HL-60 (cell line): ENCODE measurements around the gene CD207.

ENCODE experiments used
- DNase-seq, 2 experiments: peaks; one replicate each; pipeline ENCODE4 v3.0.0-alpha.2; 2010 to 2020; ENCODE audit warnings: low read depth in 1 of 2, low spot score in 1 of 2
- H3K27ac ChIP-seq: fragments of 250-450 bp; sonication (Bioruptor Pico); replicated peaks from 2 replicates; pipeline ENCODE4 v1.5.1; 2020; ENCODE audit warnings: mild to moderate bottlenecking, moderate library complexity
- H3K27me3 ChIP-seq: fragments of 250-450 bp; sonication (Bioruptor Pico); 2 replicates; pipeline ENCODE4 v1.5.1; 2021; ENCODE audit warnings: mild to moderate bottlenecking, moderate library complexity; ENCODE audit not compliant: insufficient read depth, poor library complexity, severe bottlenecking
- H3K4me3 ChIP-seq: replicated peaks from 2 replicates; pipeline ENCODE4 v1.5.1; 2011; ENCODE audit warnings: mild to moderate bottlenecking, control low read depth, low read length; ENCODE audit not compliant: insufficient read depth
- GABPA ChIP-seq: IDR thresholded peaks from 2 replicates; pipeline ENCODE4 v1.6.1; 2012; ENCODE audit warnings: low read depth
- POLR2AphosphoS5 ChIP-seq: IDR thresholded peaks from 2 replicates; pipeline ENCODE4 v1.6.1; 2012; ENCODE audit warnings: low read depth
- SPI1 ChIP-seq: IDR thresholded peaks from 2 replicates; pipeline ENCODE4 v1.6.1; 2012; ENCODE audit warnings: low read depth, mild to moderate bottlenecking, borderline replicate concordance
- TF ChIP-seq, protein P1 (sequence below): IDR thresholded peaks from one replicate; pipeline ENCODE4 v1.5.1; 2011; ENCODE audit warnings: low read length, control low read depth, inconsistent platforms; ENCODE audit not compliant: insufficient read depth
- TF ChIP-seq, protein P2 (sequence below): IDR thresholded peaks from 2 replicates; pipeline ENCODE4 v1.6.1; 2012; ENCODE audit warnings: low read depth; ENCODE audit not compliant: insufficient replicate concordance

CD207 gene

DNA sequence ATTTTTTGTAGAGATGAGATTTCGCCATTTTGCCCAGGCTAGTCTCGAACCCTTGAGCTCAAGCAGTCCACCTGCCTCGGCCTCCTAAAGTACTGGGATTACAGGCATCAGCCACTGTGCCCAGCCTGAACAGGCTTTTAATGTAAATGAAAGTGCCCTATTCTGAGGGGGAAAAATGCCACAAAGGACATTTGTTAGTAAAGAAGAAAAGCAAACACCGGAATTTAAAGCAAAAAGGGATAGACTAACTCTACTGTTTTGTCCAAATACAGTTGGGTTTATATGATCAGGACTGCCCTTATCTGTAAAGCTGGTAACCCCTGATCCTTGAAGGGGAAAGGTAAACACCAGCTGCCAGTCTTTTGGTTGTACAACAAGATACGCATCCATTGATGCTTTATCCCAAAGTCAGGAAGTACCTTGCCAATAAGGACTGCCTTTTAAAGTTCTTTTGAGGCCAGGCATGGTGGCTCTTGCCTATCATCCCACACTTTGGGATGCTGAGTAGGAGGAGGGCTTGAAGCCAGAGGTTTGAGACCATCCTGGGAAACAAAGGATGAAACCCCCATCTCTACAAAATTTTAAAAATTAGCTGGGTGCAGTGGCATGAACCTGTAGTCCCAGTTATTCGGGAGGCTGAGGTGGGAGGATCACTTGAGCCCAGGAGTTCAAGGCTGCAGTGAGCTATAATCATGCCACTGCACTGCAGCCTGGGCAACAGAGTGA lies 28.4 kb downstream of the CD207 start:
- no peaks in the 10 kb centered on the region for H3K27me3 ChIP-seq
- TF ChIP-seq SPI1: no peak
- TF ChIP-seq, protein P1, sequence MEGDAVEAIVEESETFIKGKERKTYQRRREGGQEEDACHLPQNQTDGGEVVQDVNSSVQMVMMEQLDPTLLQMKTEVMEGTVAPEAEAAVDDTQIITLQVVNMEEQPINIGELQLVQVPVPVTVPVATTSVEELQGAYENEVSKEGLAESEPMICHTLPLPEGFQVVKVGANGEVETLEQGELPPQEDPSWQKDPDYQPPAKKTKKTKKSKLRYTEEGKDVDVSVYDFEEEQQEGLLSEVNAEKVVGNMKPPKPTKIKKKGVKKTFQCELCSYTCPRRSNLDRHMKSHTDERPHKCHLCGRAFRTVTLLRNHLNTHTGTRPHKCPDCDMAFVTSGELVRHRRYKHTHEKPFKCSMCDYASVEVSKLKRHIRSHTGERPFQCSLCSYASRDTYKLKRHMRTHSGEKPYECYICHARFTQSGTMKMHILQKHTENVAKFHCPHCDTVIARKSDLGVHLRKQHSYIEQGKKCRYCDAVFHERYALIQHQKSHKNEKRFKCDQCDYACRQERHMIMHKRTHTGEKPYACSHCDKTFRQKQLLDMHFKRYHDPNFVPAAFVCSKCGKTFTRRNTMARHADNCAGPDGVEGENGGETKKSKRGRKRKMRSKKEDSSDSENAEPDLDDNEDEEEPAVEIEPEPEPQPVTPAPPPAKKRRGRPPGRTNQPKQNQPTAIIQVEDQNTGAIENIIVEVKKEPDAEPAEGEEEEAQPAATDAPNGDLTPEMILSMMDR: no peak
- TF ChIP-seq, protein P2, sequence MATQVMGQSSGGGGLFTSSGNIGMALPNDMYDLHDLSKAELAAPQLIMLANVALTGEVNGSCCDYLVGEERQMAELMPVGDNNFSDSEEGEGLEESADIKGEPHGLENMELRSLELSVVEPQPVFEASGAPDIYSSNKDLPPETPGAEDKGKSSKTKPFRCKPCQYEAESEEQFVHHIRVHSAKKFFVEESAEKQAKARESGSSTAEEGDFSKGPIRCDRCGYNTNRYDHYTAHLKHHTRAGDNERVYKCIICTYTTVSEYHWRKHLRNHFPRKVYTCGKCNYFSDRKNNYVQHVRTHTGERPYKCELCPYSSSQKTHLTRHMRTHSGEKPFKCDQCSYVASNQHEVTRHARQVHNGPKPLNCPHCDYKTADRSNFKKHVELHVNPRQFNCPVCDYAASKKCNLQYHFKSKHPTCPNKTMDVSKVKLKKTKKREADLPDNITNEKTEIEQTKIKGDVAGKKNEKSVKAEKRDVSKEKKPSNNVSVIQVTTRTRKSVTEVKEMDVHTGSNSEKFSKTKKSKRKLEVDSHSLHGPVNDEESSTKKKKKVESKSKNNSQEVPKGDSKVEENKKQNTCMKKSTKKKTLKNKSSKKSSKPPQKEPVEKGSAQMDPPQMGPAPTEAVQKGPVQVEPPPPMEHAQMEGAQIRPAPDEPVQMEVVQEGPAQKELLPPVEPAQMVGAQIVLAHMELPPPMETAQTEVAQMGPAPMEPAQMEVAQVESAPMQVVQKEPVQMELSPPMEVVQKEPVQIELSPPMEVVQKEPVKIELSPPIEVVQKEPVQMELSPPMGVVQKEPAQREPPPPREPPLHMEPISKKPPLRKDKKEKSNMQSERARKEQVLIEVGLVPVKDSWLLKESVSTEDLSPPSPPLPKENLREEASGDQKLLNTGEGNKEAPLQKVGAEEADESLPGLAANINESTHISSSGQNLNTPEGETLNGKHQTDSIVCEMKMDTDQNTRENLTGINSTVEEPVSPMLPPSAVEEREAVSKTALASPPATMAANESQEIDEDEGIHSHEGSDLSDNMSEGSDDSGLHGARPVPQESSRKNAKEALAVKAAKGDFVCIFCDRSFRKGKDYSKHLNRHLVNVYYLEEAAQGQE: no peak
- TF ChIP-seq POLR2AphosphoS5: no peak
- TF ChIP-seq GABPA: no peak
- DNase-seq: no peak

DNA sequence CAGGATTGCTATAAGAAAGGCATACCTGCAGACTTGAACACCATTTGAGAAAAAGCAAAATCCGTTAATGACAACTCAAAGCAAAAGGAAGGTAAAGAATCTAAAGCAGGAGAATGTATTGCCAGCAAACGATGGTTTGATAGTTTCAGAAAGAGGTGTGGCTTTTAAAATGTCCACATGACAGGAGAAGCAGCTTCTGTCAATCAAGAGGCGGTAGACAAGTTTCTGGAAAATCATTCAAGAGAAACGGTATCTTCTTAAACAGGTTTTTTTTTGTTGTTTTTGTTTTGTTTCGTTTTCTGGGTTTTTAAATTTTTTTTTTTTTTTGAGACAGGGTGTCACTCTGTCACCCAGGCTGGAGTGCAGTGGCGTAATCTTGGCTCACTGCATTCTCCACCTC lies 29.0 kb downstream of the CD207 start:
- no peak for TF ChIP-seq POLR2AphosphoS5
- no peak for TF ChIP-seq SPI1
- TF ChIP-seq GABPA: no peak
- TF ChIP-seq, protein P2: no peak
- TF ChIP-seq, protein P1: no peak
- H3K27ac ChIP-seq: no peak overlapping the region
- no peaks in the 10 kb centered on the region for H3K27me3 ChIP-seq
- DNase-seq: no peak
- H3K4me3 ChIP-seq: no peak overlapping the region

More for the DNA sequence above, 28.4 kb downstream of the CD207 start:
- Histone ChIP-seq H3K27ac (no peak overlapping the region), H3K4me3 (no peak overlapping the region)

DNA sequence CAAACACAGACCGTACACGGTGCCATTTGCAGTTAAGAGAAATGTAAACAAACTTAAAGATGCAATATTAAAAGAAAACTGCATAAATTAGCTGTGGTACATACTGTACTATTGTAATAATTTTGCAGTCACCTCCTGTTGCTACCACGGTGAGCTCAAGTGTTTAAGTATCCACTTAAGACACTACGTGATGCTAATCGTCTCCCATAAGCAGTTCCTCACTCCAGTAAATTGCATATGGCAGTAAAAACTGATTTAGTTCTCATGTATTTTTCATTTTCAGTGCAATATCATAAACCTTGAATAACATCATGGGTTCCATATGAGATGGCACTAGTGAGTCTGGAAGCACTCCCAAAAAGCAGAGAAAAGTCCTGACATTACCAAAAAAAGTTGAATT lies 29.6 kb downstream of the CD207 start:
- no peak for DNase-seq
- no peaks in the 10 kb centered on the region for H3K27me3 ChIP-seq
- H3K4me3 ChIP-seq: no peak overlapping the region
- TF ChIP-seq POLR2AphosphoS5: no peak
- TF ChIP-seq, protein P2: no peak
- TF ChIP-seq, protein P1: no peak
- TF ChIP-seq SPI1: no peak
- no peak for TF ChIP-seq GABPA
- H3K27ac ChIP-seq: no peak overlapping the region
